Measurements from ENCODE around the gene SMIM32. TPM values are rescaled to one million over a fixed set of nuclear protein-coding genes. Genes with fewer than 3 reads are reported as not detected.

The SMIM32 gene
- total RNA-seq, 1 experiment from 2014 or later = 0.31 TPM

DNA sequence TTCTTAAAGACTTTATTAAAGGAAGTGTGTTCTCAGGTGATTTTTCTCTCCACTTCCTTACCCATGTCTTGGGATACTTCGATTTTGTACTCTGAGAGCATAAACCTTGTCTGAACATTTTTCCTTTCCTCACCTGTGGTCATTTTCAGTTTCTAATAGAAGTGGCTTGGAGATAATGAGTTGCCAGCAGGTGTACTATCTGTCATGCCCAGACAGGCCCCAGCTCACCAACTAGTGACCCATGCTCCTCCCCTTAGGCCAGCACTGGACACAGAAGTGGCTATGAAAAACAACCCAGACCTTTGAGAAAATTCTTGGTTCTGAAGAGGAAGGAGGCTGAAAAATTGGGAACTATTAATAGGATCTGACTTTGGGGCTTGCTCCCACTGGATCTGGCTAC lies 49.2 kb upstream of the SMIM32 start:
- intact Hi-C loops (cut with micrococcal nuclease; ENCODE audit: unreplicated experiment) = no loop called here
- in situ Hi-C loops (cut with HindIII; ENCODE audit: low pct_unique_long_range_greater_than_20kb, low sequenced_read_pairs) = no loop called here
- Histone ChIP-seq H3K4me1 (ENCODE audit: control insufficient read depth, insufficient read depth, low read length) (no peaks in the 10 kb centered on the region), H3K4me3 (ENCODE audit: low read depth in 2 of 2, low read length in 2 of 2) (no peak overlapping the region), H3K27me3 (ENCODE audit: control insufficient read depth, insufficient read depth, low read length) (peaks cover 2% of the 10 kb centered on the region; the same call in 1 of the 2 replicates), H3K27ac (ENCODE audit: low read length) (no peak overlapping the region), H3K9me3 (ENCODE audit: control insufficient read depth, insufficient read depth, low read depth, low read length) (no peaks in the 10 kb centered on the region), H3K36me3 (ENCODE audit: control insufficient read depth, insufficient read depth, low read length) (no peaks in the 10 kb centered on the region)
- DNase-seq (ENCODE audit: low read depth, low spot score) = no peak
- ChIA-PET CTCF (no interaction called here), POLR2A (no interaction called here)
- TF ChIP-seq POLR2AphosphoS5 (IDR thresholded peaks at IDR 0.05; ENCODE audit: low read depth, low read length) (no peak), SIN3A (IDR thresholded peaks at IDR 0.05; ENCODE audit: borderline replicate concordance, insufficient read depth, low read depth, low read length) (no peak), TCF7L2 (IDR thresholded peaks at IDR 0.05; ENCODE audit: low read depth, low read length) (no peak)
- TF ChIP-seq, protein P1, sequence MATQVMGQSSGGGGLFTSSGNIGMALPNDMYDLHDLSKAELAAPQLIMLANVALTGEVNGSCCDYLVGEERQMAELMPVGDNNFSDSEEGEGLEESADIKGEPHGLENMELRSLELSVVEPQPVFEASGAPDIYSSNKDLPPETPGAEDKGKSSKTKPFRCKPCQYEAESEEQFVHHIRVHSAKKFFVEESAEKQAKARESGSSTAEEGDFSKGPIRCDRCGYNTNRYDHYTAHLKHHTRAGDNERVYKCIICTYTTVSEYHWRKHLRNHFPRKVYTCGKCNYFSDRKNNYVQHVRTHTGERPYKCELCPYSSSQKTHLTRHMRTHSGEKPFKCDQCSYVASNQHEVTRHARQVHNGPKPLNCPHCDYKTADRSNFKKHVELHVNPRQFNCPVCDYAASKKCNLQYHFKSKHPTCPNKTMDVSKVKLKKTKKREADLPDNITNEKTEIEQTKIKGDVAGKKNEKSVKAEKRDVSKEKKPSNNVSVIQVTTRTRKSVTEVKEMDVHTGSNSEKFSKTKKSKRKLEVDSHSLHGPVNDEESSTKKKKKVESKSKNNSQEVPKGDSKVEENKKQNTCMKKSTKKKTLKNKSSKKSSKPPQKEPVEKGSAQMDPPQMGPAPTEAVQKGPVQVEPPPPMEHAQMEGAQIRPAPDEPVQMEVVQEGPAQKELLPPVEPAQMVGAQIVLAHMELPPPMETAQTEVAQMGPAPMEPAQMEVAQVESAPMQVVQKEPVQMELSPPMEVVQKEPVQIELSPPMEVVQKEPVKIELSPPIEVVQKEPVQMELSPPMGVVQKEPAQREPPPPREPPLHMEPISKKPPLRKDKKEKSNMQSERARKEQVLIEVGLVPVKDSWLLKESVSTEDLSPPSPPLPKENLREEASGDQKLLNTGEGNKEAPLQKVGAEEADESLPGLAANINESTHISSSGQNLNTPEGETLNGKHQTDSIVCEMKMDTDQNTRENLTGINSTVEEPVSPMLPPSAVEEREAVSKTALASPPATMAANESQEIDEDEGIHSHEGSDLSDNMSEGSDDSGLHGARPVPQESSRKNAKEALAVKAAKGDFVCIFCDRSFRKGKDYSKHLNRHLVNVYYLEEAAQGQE (IDR thresholded peaks at IDR 0.05; ENCODE audit: insufficient read depth in 1 of 2, low read depth in 2 of 2, low read length in 1 of 2) = no peak
- TF ChIP-seq, protein P2, sequence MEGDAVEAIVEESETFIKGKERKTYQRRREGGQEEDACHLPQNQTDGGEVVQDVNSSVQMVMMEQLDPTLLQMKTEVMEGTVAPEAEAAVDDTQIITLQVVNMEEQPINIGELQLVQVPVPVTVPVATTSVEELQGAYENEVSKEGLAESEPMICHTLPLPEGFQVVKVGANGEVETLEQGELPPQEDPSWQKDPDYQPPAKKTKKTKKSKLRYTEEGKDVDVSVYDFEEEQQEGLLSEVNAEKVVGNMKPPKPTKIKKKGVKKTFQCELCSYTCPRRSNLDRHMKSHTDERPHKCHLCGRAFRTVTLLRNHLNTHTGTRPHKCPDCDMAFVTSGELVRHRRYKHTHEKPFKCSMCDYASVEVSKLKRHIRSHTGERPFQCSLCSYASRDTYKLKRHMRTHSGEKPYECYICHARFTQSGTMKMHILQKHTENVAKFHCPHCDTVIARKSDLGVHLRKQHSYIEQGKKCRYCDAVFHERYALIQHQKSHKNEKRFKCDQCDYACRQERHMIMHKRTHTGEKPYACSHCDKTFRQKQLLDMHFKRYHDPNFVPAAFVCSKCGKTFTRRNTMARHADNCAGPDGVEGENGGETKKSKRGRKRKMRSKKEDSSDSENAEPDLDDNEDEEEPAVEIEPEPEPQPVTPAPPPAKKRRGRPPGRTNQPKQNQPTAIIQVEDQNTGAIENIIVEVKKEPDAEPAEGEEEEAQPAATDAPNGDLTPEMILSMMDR (IDR thresholded peaks at IDR 0.05) = no peak
- no TSS peak for BruUV-seq (replicated peaks)
- no peak for ATAC-seq

GRCh38 chr5:136240894-136241293 lies 47.9 kb upstream of the SMIM32 start:
- no peak for ATAC-seq
- BruUV-seq (replicated peaks) = no TSS peak

More at GRCh38 chr5:136240894-136241293, 47.9 kb upstream of the SMIM32 start:
- Histone ChIP-seq H3K27me3 (ENCODE audit: control insufficient read depth, insufficient read depth, low read length) (peaks cover 2% of the 10 kb centered on the region; the same call in 1 of the 2 replicates), H3K36me3 (ENCODE audit: control insufficient read depth, insufficient read depth, low read length) (no peaks in the 10 kb centered on the region), H3K4me1 (ENCODE audit: control insufficient read depth, insufficient read depth, low read length) (no peaks in the 10 kb centered on the region), H3K4me3 (ENCODE audit: low read depth in 2 of 2, low read length in 2 of 2) (no peak overlapping the region), H3K27ac (ENCODE audit: low read length) (no peak overlapping the region), H3K9me3 (ENCODE audit: control insufficient read depth, insufficient read depth, low read depth, low read length) (no peaks in the 10 kb centered on the region)
- ChIA-PET POLR2A (no interaction called here), CTCF (no interaction called here)
- intact Hi-C loops (cut with micrococcal nuclease; ENCODE audit: unreplicated experiment) (no loop called here), in situ Hi-C loops (cut with HindIII; ENCODE audit: low pct_unique_long_range_greater_than_20kb, low sequenced_read_pairs) (no loop called here)
- TF ChIP-seq, protein P2 (IDR thresholded peaks at IDR 0.05) = no peak
- TF ChIP-seq POLR2AphosphoS5 (IDR thresholded peaks at IDR 0.05; ENCODE audit: low read depth, low read length) = no peak
- TF ChIP-seq, protein P1 (IDR thresholded peaks at IDR 0.05; ENCODE audit: insufficient read depth in 1 of 2, low read depth in 2 of 2, low read length in 1 of 2) = no peak
- TF ChIP-seq TCF7L2 (IDR thresholded peaks at IDR 0.05; ENCODE audit: low read depth, low read length) = no peak
- DNase-seq (ENCODE audit: low read depth, low spot score) = no peak

Measured in Panc1 (cell line).